HepG2 (cell line): ENCODE measurements around the gene CCDC142. TPM values are rescaled to one million over a fixed set of nuclear protein-coding genes. Genes with fewer than 3 reads are reported as not detected.
A peak's percentile ranks its signal among the peaks of the same experiment; 100 is the strongest.

Experiments used
- CAMTA2 ChIP-seq: sonication (generic); formaldehyde crosslinking; IDR thresholded peaks from 2 replicates; pipeline ENCODE4 v1.4.0; 2020; ENCODE audit warnings: mild to moderate bottlenecking, missing genetic modification reagents, borderline replicate concordance
- CHD2 ChIP-seq: IDR thresholded peaks from 2 replicates; pipeline ENCODE4 v1.6.1; 2011; ENCODE audit warnings: low read depth, low read length, improper control_type of control experiment
- EHMT2 ChIP-seq: fragments of 200-600 bp; sonication (generic); IDR thresholded peaks from 2 replicates; pipeline ENCODE4 v1.7.0; 2017; ENCODE audit warnings: antibody characterized with exemption, low read depth, low read length, borderline replicate concordance
- ELF4 ChIP-seq: sonication (generic); formaldehyde crosslinking; IDR thresholded peaks from 2 replicates; pipeline ENCODE4 v1.5.0; 2020; ENCODE audit warnings: missing genetic modification reagents, mild to moderate bottlenecking, moderate library complexity, borderline replicate concordance
- HOMEZ ChIP-seq: IDR thresholded peaks from 2 replicates; pipeline ENCODE4 v1.6.1; 2016; ENCODE audit warnings: low read depth
- IKZF5 ChIP-seq: IDR thresholded peaks from 2 replicates; pipeline ENCODE4 v1.6.1; 2018; ENCODE audit warnings: missing genetic modification reagents, mild to moderate bottlenecking, missing compliant biosample characterization
- KLF13 ChIP-seq: sonication (generic); formaldehyde crosslinking; IDR thresholded peaks from 2 replicates; pipeline ENCODE4 v1.4.0; 2020; ENCODE audit warnings: mild to moderate bottlenecking, missing genetic modification reagents
- MXD4 ChIP-seq: IDR thresholded peaks from 2 replicates; pipeline ENCODE4 v1.6.1; 2016; ENCODE audit warnings: mild to moderate bottlenecking, missing biosample characterization, missing genetic modification reagents
- NFE2L1 ChIP-seq: sonication (generic); formaldehyde crosslinking; IDR thresholded peaks from 2 replicates; pipeline ENCODE4 v1.4.0; 2020; ENCODE audit warnings: missing genetic modification reagents, mild to moderate bottlenecking, borderline replicate concordance
- NKX3-1 ChIP-seq: sonication (generic); formaldehyde crosslinking; IDR thresholded peaks from 2 replicates; pipeline ENCODE4 v1.5.0; 2020; ENCODE audit warnings: missing genetic modification reagents
- PITX1 ChIP-seq: sonication (generic); formaldehyde crosslinking; IDR thresholded peaks from 2 replicates; pipeline ENCODE4 v1.5.1; 2020; ENCODE audit warnings: mild to moderate bottlenecking, missing genetic modification reagents
- TFAP4 ChIP-seq: sonication (generic); IDR thresholded peaks from 2 replicates; pipeline ENCODE4 v1.6.1; 2016; ENCODE audit warnings: low read depth, borderline replicate concordance
- TSC22D2 ChIP-seq: sonication (generic); formaldehyde crosslinking; IDR thresholded peaks from 2 replicates; pipeline ENCODE4 v1.5.1; 2020; ENCODE audit warnings: missing genetic modification reagents, mild to moderate bottlenecking, borderline replicate concordance
- ZBTB7A ChIP-seq: sonication (generic); formaldehyde crosslinking; IDR thresholded peaks from 2 replicates; pipeline ENCODE4 v1.8.0; 2022; ENCODE audit warnings: mild to moderate bottlenecking, missing genetic modification reagents
- ZFP41 ChIP-seq: sonication (generic); formaldehyde crosslinking; IDR thresholded peaks from 2 replicates; pipeline ENCODE4 v1.4.0; 2020; ENCODE audit warnings: mild to moderate bottlenecking, missing genetic modification reagents, borderline replicate concordance
- ZNF44 ChIP-seq: sonication (generic); formaldehyde crosslinking; IDR thresholded peaks from 2 replicates; pipeline ENCODE4 v1.5.1; 2020; ENCODE audit warnings: mild to moderate bottlenecking, missing genetic modification reagents
- ZNF567 ChIP-seq: sonication (generic); formaldehyde crosslinking; IDR thresholded peaks from 2 replicates; pipeline ENCODE4 v1.8.1; 2023; ENCODE audit warnings: mild to moderate bottlenecking, missing genetic modification reagents, borderline replicate concordance
- ZNF773 ChIP-seq: sonication (generic); formaldehyde crosslinking; IDR thresholded peaks from 2 replicates; pipeline ENCODE4 v1.4.0; 2020; ENCODE audit warnings: missing genetic modification reagents, borderline replicate concordance
- polyA plus RNA-seq, 8 experiments: library from polyadenylated mRNA; depleted of rRNA in 3 of 8; stranded (reverse) in 7 of 8; unstranded in 1 of 8; fragments of >200 nt; fragmentation: Illumina TruSeq in 4 of 8; extraction: Trizol in 4 of 8; gene quantifications; 2 replicates each; pipeline versions ENCODE4 v1.2.1 to v1.2.3, GENCODE V29; 2011 to 2016; ENCODE audit warnings: low read depth in 4 of 8, missing spikeins in 1 of 8, mixed read lengths in 1 of 8; ENCODE audit not compliant: insufficient read depth in 1 of 8
- total RNA-seq, 5 experiments: library from RNA; depleted of rRNA; stranded (reverse); fragments of >200 nt; fragmentation: Illumina TruSeq; extraction: Trizol; gene quantifications; 2 replicates each; pipeline ENCODE4 v1.2.3, GENCODE V29; 2016; ENCODE audit warnings: low read depth in 1 of 5
- TF ChIP-seq, protein P1 (sequence below): sonication (generic); formaldehyde crosslinking; IDR thresholded peaks from 2 replicates; pipeline ENCODE4 v1.8.1; 2023; ENCODE audit warnings: mild to moderate bottlenecking, missing genetic modification reagents
- TF ChIP-seq, protein P2 (sequence below): sonication (generic); formaldehyde crosslinking; IDR thresholded peaks from 2 replicates; pipeline ENCODE4 v1.5.0; 2020; ENCODE audit warnings: mild to moderate bottlenecking, missing genetic modification reagents
- TF ChIP-seq, protein P3 (sequence below): sonication (generic); formaldehyde crosslinking; IDR thresholded peaks from 2 replicates; pipeline ENCODE4 v1.4.0; 2020; ENCODE audit warnings: missing genetic modification reagents

Gene CCDC142
- total and polyA plus RNA-seq, 2 of the 13 experiments (the other 11 are each of a cell fraction or from before 2014, with no cell fraction given), result 14.7 to 30.4 TPM

- no peak; the same call in 1 of the 2 replicates for TF ChIP-seq ZNF44 (CRISPR knock-in tag)
- peak; percentile 95 for TF ChIP-seq TSC22D2
- TF ChIP-seq ZNF567, result peak; percentile 98
- TF ChIP-seq NKX3-1, result no peak
- TF ChIP-seq, protein P1, sequence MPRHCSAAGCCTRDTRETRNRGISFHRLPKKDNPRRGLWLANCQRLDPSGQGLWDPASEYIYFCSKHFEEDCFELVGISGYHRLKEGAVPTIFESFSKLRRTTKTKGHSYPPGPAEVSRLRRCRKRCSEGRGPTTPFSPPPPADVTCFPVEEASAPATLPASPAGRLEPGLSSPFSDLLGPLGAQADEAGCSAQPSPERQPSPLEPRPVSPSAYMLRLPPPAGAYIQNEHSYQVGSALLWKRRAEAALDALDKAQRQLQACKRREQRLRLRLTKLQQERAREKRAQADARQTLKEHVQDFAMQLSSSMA, result 0 out of 2 replicates have a peak, but pooled peaks have one; percentile 71
- peak; percentile 81 for TF ChIP-seq PITX1 (CRISPR knock-in tag)
- peak; percentile 79; the same call in 1 of the 2 replicates for TF ChIP-seq MXD4
- 0 out of 2 replicates have a peak, but pooled peaks have one; percentile 61 for TF ChIP-seq NFE2L1 (CRISPR knock-in tag)
- TF ChIP-seq, protein P2, sequence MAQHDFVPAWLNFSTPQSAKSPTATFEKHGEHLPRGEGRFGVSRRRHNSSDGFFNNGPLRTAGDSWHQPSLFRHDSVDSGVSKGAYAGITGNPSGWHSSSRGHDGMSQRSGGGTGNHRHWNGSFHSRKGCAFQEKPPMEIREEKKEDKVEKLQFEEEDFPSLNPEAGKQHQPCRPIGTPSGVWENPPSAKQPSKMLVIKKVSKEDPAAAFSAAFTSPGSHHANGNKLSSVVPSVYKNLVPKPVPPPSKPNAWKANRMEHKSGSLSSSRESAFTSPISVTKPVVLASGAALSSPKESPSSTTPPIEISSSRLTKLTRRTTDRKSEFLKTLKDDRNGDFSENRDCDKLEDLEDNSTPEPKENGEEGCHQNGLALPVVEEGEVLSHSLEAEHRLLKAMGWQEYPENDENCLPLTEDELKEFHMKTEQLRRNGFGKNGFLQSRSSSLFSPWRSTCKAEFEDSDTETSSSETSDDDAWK (CRISPR knock-in tag), result no peak
- TF ChIP-seq CAMTA2 (CRISPR knock-in tag), result peak; percentile 95; the same call in 1 of the 2 replicates
- TF ChIP-seq ZNF773, result no peak
- TF ChIP-seq ZFP41 (CRISPR knock-in tag), result no peak; the same call in none of the 2 replicates
- no peak; the same call in 1 of the 2 replicates for TF ChIP-seq ZBTB7A
- peak; percentile 89; the same call in 1 of the 2 replicates for TF ChIP-seq KLF13 (CRISPR knock-in tag)
- TF ChIP-seq HOMEZ (CRISPR knock-in tag), result peak; percentile 73
- no peak; the same call in 1 of the 2 replicates for TF ChIP-seq TFAP4
- TF ChIP-seq, protein P3, sequence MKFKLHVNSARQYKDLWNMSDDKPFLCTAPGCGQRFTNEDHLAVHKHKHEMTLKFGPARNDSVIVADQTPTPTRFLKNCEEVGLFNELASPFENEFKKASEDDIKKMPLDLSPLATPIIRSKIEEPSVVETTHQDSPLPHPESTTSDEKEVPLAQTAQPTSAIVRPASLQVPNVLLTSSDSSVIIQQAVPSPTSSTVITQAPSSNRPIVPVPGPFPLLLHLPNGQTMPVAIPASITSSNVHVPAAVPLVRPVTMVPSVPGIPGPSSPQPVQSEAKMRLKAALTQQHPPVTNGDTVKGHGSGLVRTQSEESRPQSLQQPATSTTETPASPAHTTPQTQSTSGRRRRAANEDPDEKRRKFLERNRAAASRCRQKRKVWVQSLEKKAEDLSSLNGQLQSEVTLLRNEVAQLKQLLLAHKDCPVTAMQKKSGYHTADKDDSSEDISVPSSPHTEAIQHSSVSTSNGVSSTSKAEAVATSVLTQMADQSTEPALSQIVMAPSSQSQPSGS (CRISPR knock-in tag), result peak; percentile 97
- TF ChIP-seq EHMT2, result no peak; the same call in 1 of the 2 replicates
- peak; percentile 96 for TF ChIP-seq ELF4 (CRISPR knock-in tag)
- TF ChIP-seq IKZF5 (CRISPR knock-in tag), result peak; percentile 97
- TF ChIP-seq CHD2, result 0 out of 2 replicates have a peak, but pooled peaks have one; percentile 60
These were observed 27.9 kb downstream of the CCDC142 start, which contains the start of gene INO80B (continued) for GRCh38 chr2:74454654-74455511.
